Muscle of back (tissue), 13 donors: Measurements from ENCODE around the gene KLHDC3. TPM values are rescaled to one million over a fixed set of nuclear protein-coding genes. Genes with fewer than 3 reads are reported as not detected.

Experiments
- DNase-seq, 3 donors: peaks; one replicate each; pipeline versions ENCODE4 v3.0.0 to v3.0.0-alpha.2; 2013
- long read RNA-seq, 9 donors: transcript quantifications; one replicate each; lab custom pipeline, GENCODE V29; 2026
- polyA plus RNA-seq, 10 donors: library from polyadenylated mRNA; unstranded; fragments of 120-200 nt; gene quantifications; one replicate each; pipeline ENCODE4 v1.2.1, GENCODE V29; 2013; ENCODE audit not compliant: insufficient read length in 10 of 10

The KLHDC3 gene, protein sequence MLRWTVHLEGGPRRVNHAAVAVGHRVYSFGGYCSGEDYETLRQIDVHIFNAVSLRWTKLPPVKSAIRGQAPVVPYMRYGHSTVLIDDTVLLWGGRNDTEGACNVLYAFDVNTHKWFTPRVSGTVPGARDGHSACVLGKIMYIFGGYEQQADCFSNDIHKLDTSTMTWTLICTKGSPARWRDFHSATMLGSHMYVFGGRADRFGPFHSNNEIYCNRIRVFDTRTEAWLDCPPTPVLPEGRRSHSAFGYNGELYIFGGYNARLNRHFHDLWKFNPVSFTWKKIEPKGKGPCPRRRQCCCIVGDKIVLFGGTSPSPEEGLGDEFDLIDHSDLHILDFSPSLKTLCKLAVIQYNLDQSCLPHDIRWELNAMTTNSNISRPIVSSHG
- polyA plus RNA-seq, result 100 to 1,000 TPM; 157 to 208 (median 190) TPM
- long read RNA-seq, donor 1, transcript KLHDC3-202 (11 exons, 1,909 nt), result major isoform, 54 of 83 reads
- long read RNA-seq, donor 1, partial matches to known transcripts, result 29 of 83 reads
- long read RNA-seq, donor 1, other reads (novel, unspliced or antisense), result 0 of 83 reads
- long read RNA-seq, donor 2, transcript KLHDC3-202 (11 exons, 1,909 nt), result major isoform, 54 of 54 reads
- long read RNA-seq, donor 2, partial matches to known transcripts, result 0 of 54 reads
- long read RNA-seq, donor 2, other reads (novel, unspliced or antisense), result 0 of 54 reads
- long read RNA-seq, donor 3, result 0 reads
- long read RNA-seq, donor 4, transcript KLHDC3-202 (11 exons, 1,909 nt), result major isoform, 52 of 65 reads
- long read RNA-seq, donor 4, partial matches to known transcripts, result 13 of 65 reads
- long read RNA-seq, donor 4, other reads (novel, unspliced or antisense), result 0 of 65 reads
- long read RNA-seq, donor 5, transcript KLHDC3-202 (11 exons, 1,909 nt), result major isoform, 57 of 152 reads
- long read RNA-seq, donor 5, partial matches to known transcripts, result 95 of 152 reads
- long read RNA-seq, donor 5, other reads (novel, unspliced or antisense), result 0 of 152 reads
- long read RNA-seq, donor 6, transcript KLHDC3-202 (11 exons, 1,909 nt), result major isoform, 77 of 103 reads
- long read RNA-seq, donor 6, partial matches to known transcripts, result 26 of 103 reads
- long read RNA-seq, donor 6, other reads (novel, unspliced or antisense), result 0 of 103 reads
- long read RNA-seq, donor 7, transcript KLHDC3-202 (11 exons, 1,909 nt), result major isoform, 46 of 88 reads
- long read RNA-seq, donor 7, partial matches to known transcripts, result 42 of 88 reads
- long read RNA-seq, donor 7, other reads (novel, unspliced or antisense), result 0 of 88 reads
- long read RNA-seq, donor 8, transcript KLHDC3-202 (11 exons, 1,909 nt), result major isoform, 25 of 37 reads
- long read RNA-seq, donor 8, partial matches to known transcripts, result 12 of 37 reads
- long read RNA-seq, donor 8, other reads (novel, unspliced or antisense), result 0 of 37 reads
- long read RNA-seq, donor 9, partial matches to known transcripts, result 0 of 4 reads
- long read RNA-seq, donor 9, other reads (novel, unspliced or antisense), result 0 of 4 reads

DNA sequence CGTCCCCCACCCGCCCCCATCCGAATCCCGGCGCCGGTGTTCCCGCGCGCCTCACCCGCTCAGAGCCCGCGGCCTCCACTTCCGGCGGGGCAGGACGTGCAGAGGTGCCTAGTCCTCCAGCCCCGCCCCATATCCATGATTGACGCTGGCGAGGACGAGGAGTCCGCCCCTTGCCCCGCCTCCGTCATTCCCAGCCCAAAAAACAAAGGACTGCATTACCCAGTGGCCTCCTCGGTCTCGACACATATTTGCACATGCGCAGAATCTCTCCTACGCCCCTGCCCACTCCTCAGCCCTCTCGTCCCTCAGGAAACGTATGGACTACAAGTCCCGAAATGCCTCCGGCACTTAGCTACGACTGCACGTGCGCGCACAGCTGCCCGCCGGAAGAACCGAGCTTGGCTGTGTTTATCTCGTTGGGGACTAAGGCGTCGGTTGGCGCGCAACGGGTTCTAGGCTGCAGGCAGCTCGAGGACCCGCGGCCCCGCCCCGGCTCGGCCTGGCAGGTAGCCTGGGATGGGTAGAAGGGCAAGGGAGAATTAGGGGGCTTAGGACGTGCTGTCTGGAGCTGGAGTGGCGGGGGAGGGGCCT, at the start of gene KLHDC3, which contains the start of gene MEA1:
KLHDC3 (plus strand) TSS at position 407 of the 591 bp plus-strand sequence. CDS start 2,944 bp downstream, outside the sequence.
MEA1 (minus strand) TSS at position 104 of the 591 bp plus-strand sequence. CDS start 133 bp downstream, outside the sequence.
- DNase-seq, result peak; percentile 99 to 100 (median 100)

DNA sequence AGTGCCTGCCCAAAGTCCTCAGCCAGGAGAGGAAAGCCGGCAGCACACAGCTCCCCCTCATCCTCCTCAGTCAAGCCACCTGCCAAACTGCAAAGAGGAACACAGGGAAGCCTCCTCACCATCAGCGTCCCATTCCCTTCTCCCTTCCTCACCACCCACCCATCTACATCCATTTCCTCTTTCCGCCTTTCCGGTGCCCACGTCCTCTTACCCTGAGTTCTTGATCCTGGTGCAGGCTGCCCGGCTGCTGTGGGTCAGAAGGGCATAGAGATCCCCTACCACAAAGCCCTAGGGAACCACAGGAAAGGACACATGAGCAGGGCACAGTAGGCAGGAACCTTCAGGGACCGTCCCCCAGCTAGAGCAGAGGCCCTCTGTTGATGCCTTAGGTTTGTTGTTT, 47.5 kb upstream of the KLHDC3 start:
- DNase-seq, result no peak

DNA sequence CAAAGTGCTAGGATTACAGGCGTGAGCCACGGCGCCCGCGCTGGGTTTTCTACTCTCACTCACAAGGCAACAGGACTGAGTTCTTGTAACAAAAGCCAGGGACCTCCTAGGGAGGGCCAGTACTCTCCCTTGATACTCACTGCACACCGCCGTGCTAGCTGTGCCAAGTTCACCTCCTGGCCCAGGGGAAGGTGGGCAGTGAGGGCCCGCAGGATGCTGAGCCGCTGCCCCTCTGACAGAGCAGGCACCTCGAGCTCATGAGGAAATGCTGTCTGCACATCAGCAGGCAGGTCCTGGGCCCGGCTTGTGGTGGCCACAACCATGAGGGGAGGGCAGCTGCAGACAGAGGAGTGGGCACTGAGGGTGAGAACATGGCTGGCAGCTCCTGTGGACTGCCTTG, 46.8 kb upstream of the KLHDC3 start:
- no peak for DNase-seq

DNA sequence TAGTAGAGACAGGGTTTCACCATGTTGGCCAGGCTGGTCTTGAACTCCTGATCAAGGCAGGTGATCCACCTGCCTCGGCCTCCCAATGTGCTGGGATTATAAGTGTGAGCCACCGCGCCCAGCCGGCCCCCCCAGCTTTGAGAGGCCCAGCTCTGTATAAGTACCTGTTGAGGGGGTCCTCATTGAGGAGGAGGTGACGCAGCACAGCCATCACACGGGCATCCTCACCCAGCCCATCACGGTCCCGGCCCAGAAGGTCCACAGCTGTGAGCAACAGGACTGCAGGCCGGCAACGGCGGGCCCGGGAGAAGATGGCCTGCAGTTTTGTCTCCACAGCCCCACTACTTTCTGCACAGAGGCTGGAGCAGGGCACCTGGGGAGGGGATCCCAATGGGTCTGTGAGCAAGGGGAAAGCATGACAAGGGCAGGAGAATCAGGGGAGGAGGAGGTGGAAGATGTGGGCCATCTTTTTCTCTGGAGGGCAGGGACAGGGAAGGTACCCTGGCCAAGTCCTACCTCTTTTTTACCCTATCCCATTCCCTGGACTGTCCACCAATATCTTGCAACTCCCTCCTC, 45.8 kb upstream of the KLHDC3 start:
- no peak for DNase-seq

DNA sequence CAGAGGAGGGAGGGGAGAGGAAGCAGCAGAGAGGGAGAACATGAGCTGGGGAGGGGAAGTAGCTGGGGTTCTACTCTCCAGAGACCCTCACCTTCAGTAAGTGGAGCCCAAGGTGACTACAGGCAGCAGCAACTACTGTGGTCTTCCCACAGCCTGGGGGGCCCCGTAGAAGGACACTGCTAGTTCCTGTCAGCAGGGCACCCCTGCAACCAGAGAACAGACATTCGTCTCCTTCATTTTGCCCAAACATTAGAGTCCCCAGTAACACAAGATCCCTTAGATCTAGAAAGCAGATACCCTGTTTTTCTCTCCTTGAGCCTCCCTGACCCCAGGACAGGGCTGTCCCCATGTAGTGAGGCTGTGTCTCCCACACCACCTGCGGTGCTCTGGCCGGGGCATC, 45.3 kb upstream of the KLHDC3 start:
- DNase-seq, result no peak

DNA sequence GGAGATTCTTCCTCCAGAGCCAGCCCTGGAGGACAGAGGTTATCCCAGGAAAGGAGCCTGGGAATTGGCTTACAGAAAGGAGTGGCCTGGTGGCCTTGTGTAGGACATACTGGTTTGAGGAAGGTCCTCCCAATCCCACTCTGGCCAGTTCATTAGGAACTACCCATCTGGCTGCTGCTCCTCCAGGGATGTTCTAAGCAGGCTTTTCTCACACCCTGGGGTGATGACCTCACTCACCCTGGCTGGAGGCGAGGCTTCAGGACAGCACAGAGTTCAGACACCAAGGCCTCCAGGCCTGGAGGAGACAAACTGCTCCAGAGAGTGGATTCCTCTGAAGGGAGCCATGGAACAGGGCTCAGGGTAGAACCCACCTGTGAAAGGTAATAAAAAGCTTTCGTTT, 44.6 kb upstream of the KLHDC3 start:
- no peak for DNase-seq

DNA sequence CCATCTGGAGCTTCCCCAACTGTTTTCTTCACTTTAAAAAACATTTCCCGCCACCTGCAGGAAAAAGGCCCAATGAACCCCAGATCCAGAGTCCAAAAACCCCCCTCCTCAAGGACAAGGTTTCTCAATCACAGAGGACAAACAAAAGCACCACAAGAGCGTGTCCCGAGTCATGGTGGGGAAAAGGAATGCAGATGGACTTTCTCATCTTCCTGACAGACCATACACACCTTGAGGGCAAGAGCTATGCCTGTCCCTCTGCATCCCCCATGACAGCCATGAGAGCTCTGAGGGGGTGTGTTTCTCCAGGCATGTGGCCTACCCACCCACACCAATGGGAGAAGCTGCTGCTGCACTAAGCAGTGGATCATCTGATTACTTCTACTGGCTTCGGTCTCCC, 44.1 kb upstream of the KLHDC3 start:
- no peak for DNase-seq

DNA sequence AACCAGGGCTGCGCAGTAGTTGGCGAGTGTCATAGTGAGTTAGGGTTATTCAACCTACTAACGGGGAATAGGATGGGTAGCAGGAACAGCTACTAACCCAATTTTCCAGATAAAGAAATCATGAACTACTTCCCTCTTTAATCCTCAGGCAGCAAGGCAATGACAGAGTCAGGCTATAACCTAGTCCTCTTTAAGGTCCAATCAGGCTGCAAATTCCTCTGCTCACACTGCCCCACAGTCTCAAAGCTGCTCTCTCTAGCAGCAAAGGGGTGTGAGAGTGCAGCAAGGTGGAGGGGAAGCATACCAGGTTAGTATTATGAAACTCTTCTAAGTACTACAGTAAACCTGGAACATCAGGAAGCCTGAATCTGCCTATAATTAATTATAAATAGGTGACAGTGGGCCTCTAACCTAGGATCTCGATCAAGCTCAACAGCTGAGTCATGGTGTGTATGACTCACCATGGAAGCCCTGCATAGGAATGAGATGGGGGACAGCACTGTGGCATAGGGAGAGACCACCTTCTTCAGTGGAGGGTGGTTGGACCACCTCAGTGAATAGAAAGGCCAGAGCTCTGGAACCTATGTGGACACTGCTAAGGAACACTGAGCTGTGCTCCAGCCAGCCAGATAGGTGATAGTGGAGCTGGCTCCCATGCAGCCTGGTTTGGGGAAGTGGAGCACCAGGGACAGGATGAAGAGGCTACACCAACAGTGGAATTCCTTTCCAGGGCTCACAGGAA, 43.0 kb upstream of the KLHDC3 start:
- no peak for DNase-seq

DNA sequence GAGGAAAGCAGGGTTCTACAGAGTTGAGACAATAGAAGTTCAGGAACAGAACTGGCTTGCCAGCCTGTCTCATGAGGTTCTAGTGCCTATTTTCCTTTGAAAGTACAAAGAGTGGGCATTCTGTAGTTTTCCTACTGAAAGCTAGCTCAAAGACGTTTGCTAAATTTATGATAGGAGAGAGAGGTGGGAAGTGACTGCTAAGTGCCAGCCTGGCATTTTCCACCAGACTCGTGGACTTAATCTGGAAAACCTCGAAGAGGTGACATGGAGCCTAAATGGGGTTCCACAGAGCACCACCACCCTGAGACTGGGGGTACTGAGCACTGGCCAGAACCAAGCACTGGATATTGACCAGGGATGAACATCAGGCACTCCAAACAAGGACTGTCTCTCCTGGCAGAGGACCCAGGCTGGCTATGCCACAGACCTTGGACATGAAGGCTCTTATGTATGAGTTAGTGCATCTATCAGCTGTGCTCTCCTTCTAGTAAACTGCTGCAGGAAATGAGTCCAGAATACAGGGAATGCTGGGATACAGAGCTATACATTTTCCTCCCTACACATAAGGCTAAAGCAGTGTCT, 42.2 kb upstream of the KLHDC3 start:
- DNase-seq, result no peak

DNA sequence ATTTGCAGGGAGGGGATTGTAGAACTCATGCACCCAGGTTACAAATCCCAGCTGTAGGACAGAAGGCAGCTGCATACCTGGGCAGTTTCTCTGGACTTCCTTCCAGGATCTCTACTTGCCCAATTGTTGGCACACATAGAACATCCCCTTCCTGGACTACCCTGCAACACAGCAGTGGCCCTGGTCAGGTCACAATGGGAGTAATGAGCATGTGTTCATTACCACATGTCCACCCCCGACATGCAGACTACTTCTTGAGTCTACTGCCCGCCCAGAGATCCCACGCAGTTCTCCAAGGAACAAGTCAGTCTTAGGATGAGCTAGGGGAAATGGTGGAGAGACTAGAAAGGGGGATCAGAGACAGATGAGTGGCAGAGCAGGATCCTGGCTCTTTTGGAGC, 40.1 kb upstream of the KLHDC3 start:
- no peak for DNase-seq

DNA sequence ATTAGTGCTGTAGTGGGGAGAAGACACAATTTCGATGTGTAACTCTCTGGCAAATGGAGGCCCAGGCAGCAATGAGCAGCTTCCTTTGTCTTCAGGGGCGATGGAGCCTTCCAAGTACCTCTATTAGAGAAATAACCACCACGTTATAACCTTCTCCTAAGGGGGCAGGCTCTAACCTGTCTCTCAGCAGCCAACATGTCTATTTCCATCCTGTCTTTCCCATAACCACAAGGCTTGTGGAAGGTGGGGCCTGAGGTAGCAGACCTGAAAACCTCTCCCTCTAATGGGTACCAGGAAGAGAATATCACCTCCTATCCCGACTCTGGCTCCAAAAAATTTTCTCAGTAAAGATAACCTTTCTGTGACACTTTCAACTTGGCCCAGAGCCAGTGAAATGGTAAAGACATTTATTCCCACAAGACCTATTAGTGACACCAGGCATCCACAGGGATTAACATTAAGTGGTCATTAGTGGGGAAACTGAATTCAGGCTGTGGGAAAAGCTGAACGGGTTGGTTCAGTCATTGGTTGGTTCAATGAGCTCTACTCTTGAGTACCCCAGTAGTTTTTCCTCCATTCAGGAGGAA, 39.0 kb upstream of the KLHDC3 start:
- no peak for DNase-seq

DNA sequence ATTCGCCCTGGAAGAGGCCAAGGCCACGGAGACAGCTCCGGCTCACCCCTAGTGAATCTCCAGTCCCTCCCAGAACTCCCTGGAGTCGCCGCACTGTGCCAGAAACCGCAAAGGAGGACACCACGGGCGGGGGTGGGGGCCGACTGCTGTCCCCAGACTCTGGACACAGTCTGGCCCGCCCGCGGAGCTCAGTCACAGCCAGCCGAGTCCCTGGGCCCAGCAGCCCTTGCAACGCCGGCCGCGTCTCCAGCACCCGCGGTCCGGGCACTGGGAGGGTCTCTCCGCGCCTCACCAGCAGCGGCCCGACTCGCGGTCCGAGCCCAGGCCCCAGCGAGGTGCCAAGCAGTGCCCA, 35.6 kb upstream of the KLHDC3 start:
- DNase-seq, result peak in 1 of 3 donors; percentile 54

DNA sequence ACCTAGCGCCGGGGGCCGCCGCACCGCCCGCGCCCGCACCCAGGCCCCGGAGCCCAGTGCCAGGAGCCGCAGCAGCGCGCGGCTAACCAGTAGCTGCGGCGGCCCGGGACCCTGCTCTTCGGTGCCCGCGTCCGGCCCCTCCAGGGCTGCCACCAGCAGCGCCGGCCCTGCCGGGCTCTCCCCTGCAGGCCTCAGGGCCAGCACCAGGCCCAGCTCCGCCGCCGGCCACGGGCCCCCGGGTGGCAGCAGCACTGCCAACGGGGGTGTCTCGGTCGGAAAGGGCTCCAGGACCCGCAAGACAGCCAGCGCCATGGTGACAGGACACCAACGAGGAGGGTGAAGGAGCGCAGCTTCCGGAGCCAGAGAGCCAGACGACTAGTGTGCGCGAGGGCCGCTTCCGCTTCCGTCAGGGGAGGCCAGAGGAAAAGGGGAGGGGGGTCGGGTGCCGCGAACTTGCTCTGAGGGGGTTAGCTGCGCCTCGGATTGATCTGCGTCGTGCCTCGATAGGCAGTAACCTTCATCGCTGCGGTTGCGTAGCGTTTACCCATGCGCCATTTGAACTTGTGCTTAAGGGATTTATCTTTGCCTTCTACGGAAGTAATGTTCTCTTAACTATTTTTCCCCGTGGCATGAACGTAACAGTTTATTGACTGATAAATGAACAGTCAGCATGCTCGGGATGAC, 35.1 kb upstream of the KLHDC3 start, which contains the start of gene PEX6:
PEX6 (minus strand) TSS at position 343 of the 684 bp plus-strand sequence; CDS start at position 312, 31 bp downstream.
- DNase-seq, result peak; percentile 82 to 96 (median 91)

DNA sequence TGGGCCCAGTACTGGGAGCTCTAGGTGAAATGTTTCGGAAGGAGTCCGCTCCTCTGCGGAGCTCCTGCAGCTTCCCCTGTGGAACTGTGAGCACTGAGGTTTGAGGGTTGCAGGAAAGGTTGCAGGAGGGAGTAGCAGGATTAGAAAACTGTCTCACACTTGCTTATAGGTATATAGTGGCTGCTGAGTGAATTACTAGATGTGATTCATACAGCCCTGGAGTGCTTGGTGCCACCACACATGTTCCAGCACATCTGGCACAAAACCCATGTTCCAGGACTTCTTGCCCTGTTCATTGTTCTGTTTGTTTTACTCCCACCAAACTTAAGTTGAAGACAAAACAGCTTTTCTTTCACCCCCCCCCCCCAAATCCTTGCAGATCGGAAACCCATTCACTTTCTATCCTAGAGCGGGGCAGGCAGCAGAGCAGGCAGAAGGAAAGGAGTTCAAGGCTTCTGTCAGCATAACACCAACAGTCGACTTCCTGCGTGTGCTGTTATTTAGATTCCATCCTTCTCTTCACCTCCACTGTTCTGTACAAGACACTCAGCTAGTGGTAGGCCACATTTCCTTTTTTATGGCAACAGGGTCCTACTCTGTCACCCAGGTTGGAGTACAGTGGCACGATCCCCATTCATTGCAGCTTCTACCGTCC, 34.4 kb upstream of the KLHDC3 start:
- no peak for DNase-seq

DNA sequence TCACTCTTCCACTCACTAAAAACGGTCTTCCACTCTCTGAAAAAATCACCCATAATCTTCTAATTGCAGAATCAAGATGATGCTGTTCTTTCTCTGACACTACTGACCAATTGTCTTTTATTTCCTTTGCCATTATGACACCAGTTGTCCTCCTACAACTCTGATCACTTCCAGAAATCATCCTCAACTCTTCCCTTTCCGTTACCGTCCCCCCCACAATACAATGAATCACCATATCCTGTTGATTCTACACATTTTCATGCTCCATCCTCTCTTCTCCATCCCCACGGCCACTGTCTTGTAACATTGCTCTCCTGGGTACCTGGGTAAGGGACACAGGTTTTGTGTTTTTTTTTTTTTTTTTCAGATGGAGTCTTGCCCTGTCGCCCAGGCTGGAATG, 32.2 kb upstream of the KLHDC3 start:
- no peak for DNase-seq

DNA sequence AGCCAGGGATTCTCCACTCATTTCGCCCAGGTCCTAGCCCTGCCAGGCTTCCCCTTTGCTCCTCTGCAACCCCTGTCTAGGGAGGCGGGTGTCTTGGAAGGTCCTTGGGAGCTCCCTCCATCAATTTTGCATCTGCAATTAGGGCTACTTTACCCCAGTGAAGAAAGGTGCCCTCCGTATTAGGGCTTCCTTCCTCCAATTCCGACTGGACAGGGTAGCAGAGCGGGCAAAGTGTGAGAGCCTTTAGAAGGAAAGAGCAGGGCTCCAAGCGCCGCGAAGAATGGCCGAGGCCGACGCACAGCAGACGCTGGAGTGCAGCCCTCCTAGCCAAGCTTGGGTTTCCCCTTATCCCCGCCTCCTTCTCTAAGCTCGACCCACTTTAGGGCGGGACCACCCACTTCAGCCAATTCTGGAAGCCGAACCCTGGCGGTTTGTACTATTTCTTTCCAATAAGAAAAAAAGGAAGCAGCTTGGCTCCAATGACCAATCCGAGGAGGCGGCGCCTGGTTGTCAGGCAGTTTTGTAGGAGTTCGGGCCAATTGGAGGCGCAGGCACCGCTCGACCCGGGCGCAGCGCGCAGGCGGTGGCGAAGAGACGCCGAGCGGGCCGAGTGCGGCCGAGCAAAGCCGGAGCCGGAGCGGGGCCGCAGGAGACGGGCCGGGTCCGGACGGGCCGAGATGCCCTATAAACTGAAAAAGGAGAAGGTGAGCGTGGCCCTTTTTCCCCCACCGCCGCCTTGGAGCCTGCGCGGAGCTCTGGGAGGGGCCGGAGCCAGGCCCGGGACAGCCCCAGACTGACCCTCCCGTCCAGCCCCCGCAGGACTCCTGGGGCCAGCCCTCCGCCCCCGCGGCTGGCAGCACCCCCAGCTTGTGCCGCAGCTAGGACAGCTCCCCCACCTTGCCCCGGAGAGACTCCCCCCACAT, 29.8 kb upstream of the KLHDC3 start, which contains the start of gene PPP2R5D:
PPP2R5D (plus strand) TSS at position 570 of the 923 bp plus-strand sequence; CDS start at position 678, 108 bp downstream.
- DNase-seq, result peak; percentile 98 to 99 (median 99)
